Endothelial cell (in vitro differentiated cells): Measurements from ENCODE around the gene REXO2. TPM values are rescaled to one million over a fixed set of nuclear protein-coding genes. Genes with fewer than 3 reads are reported as not detected.

Experiments
- DNase-seq: peaks from one replicate; pipeline ENCODE4 v3.0.0; 2021; ENCODE audit warnings: low spot score
- H3K27ac Mint-ChIP-seq: one replicate; pipeline ENCODE4 v1.8.0; 2021; ENCODE audit warnings: mixed read lengths, inconsistent platforms; ENCODE audit not compliant: unreplicated experiment
- H3K27me3 Mint-ChIP-seq: one replicate; pipeline ENCODE4 v1.8.0; 2021; ENCODE audit warnings: mild to moderate bottlenecking, moderate library complexity, mixed read lengths, inconsistent platforms; ENCODE audit not compliant: unreplicated experiment
- H3K36me3 Mint-ChIP-seq: one replicate; pipeline ENCODE4 v1.8.0; 2021; ENCODE audit warnings: mild to moderate bottlenecking, low read depth, mixed read lengths, inconsistent platforms; ENCODE audit not compliant: unreplicated experiment
- H3K4me1 Mint-ChIP-seq: one replicate; pipeline ENCODE4 v1.8.0; 2021; ENCODE audit warnings: mild to moderate bottlenecking, mixed read lengths, inconsistent platforms; ENCODE audit not compliant: unreplicated experiment
- H3K4me3 Mint-ChIP-seq: one replicate; pipeline ENCODE4 v1.8.0; 2021; ENCODE audit warnings: mild to moderate bottlenecking, mixed read lengths, inconsistent platforms; ENCODE audit not compliant: unreplicated experiment
- H3K9me3 Mint-ChIP-seq: one replicate; pipeline ENCODE4 v1.8.0; 2021; ENCODE audit warnings: mixed read lengths, inconsistent platforms; ENCODE audit not compliant: unreplicated experiment
- CTCF ChIP-seq: fragments of 200-600 bp; sonication (generic); IDR thresholded peaks from one replicate; pipeline ENCODE4 v1.5.0; 2021; ENCODE audit warnings: antibody characterized with exemption; ENCODE audit not compliant: unreplicated experiment
- total RNA-seq: library from RNA; stranded (reverse); fragmentation: NEBNext Ultra II Directional; extraction: Animal tissue kit (Norgen Biotek cat#: 25700); gene quantifications from one replicate; pipeline ENCODE4 v1.2.1, GENCODE V29; 2021; ENCODE audit not compliant: unreplicated experiment

REXO2 gene
- total RNA-seq, 1 donor from 2014 or later, result 71.6 TPM

GRCh38 chr11:114426280-114426679 lies 13.0 kb upstream of the REXO2 start:
- DNase-seq, result no peak
- H3K27ac Mint-ChIP-seq, result no peak overlapping the region
- H3K36me3 Mint-ChIP-seq, result no peaks in the 10 kb centered on the region

GRCh38 chr11:114430290-114430689 lies 9.0 kb upstream of the REXO2 start:
- no peaks in the 10 kb centered on the region for H3K9me3 Mint-ChIP-seq
- no peak for TF ChIP-seq CTCF
- peaks cover 10% of the 10 kb centered on the region for H3K4me1 Mint-ChIP-seq
- H3K27ac Mint-ChIP-seq, result no peak overlapping the region
- DNase-seq, result no peak
- H3K36me3 Mint-ChIP-seq, result peaks cover 7% of the 10 kb centered on the region
- no peaks in the 10 kb centered on the region for H3K27me3 Mint-ChIP-seq
- H3K4me3 Mint-ChIP-seq, result no peak overlapping the region

More at GRCh38 chr11:114426280-114426679, 13.0 kb upstream of the REXO2 start:
- Mint-ChIP-seq H3K27me3 (peaks cover 1% of the 10 kb centered on the region), H3K9me3 (no peaks in the 10 kb centered on the region), H3K4me1 (no peaks in the 10 kb centered on the region), H3K4me3 (no peak overlapping the region)
- no peak for TF ChIP-seq CTCF

- peaks cover 7% of the 10 kb centered on the region for H3K36me3 Mint-ChIP-seq
- no peak for DNase-seq
Measured at GRCh38 chr11:114432893-114433292, 6.4 kb upstream of the REXO2 start.

GRCh38 chr11:114433376-114433775 lies 5.9 kb upstream of the REXO2 start:
- no peak overlapping the region for H3K27ac Mint-ChIP-seq
- H3K36me3 Mint-ChIP-seq, result peaks cover 7% of the 10 kb centered on the region
- H3K9me3 Mint-ChIP-seq, result no peaks in the 10 kb centered on the region
- no peak for DNase-seq
- H3K27me3 Mint-ChIP-seq, result no peaks in the 10 kb centered on the region
- TF ChIP-seq CTCF, result no peak
- peaks cover 16% of the 10 kb centered on the region for H3K4me1 Mint-ChIP-seq
- no peak overlapping the region for H3K4me3 Mint-ChIP-seq

More at GRCh38 chr11:114432893-114433292, 6.4 kb upstream of the REXO2 start:
- Mint-ChIP-seq H3K9me3 (no peaks in the 10 kb centered on the region), H3K27me3 (no peaks in the 10 kb centered on the region), H3K4me1 (peaks cover 11% of the 10 kb centered on the region), H3K4me3 (no peak overlapping the region), H3K27ac (no peak overlapping the region)
- no peak for TF ChIP-seq CTCF

GRCh38 chr11:114438303-114438702 lies 964 bp upstream of the REXO2 start:
- no peaks in the 10 kb centered on the region for H3K9me3 Mint-ChIP-seq
- DNase-seq, result peak; percentile 8
- H3K27ac Mint-ChIP-seq, result peak overlapping the region; percentile 91
- H3K36me3 Mint-ChIP-seq, result peaks cover 12% of the 10 kb centered on the region
- peaks cover 33% of the 10 kb centered on the region for H3K4me1 Mint-ChIP-seq
- H3K4me3 Mint-ChIP-seq, result peak overlapping the region; percentile 99
- no peaks in the 10 kb centered on the region for H3K27me3 Mint-ChIP-seq
- TF ChIP-seq CTCF, result no peak
